G401 (cell line): ENCODE data around the gene SCGB2A2. TPM values are rescaled to one million over a fixed set of nuclear protein-coding genes. Genes with fewer than 3 reads are reported as not detected.

Experiments used
- DNase-seq: peaks from one replicate; pipeline ENCODE4 v3.0.0-alpha.2; 2015; ENCODE audit warnings: low spot score
- in situ Hi-C: cut with HindIII; loops from 2 replicates; pipeline ENCODE4 v1.10.0; 2016; ENCODE audit warnings: low sequenced_read_pairs, mixed read lengths
- total RNA-seq: library from RNA; depleted of rRNA; stranded (reverse); fragments of >200 nt; shearing (Covaris generic); gene quantifications from 2 replicates; pipeline ENCODE4 v1.2.3, GENCODE V29; 2014; rRNA removed

The SCGB2A2 gene
- not detected in 2 replicates for total RNA-seq

- DNase-seq, result no peak
- in situ Hi-C loops, result no loop called here
These were observed at the start of gene SCGB2A2 for GRCh38 chr11:62269654-62270278. Gene SCGB2A2, plus strand, starts transcription at chr11:62270158. Its CDS starts 59 bp downstream, at chr11:62270217.

- no peak for DNase-seq
- in situ Hi-C loops, result loop anchor here (25.0 kb wide), 1 partner anchor 291 kb away; no protein-coding TSS in a partner anchor
These were observed 48.5 kb upstream of the SCGB2A2 start for GRCh38 chr11:62221498-62221897.

GRCh38 chr11:62223095-62223494 lies 46.9 kb upstream of the SCGB2A2 start:
- in situ Hi-C loops, result loop anchor here (25.0 kb wide), 1 partner anchor 289 kb away; no protein-coding TSS in a partner anchor
- DNase-seq, result no peak

GRCh38 chr11:62233730-62234129 lies 36.2 kb upstream of the SCGB2A2 start:
- in situ Hi-C loops, result no loop called here
- DNase-seq, result no peak

- in situ Hi-C loops, result no loop called here
These were observed 33.8 kb upstream of the SCGB2A2 start for GRCh38 chr11:62236187-62236586.

GRCh38 chr11:62237499-62237898 lies 32.5 kb upstream of the SCGB2A2 start:
- DNase-seq, result no peak
- in situ Hi-C loops, result no loop called here

More at GRCh38 chr11:62236187-62236586, 33.8 kb upstream of the SCGB2A2 start:
- DNase-seq, result no peak

- in situ Hi-C loops, result no loop called here
- no peak for DNase-seq
These were observed 31.8 kb upstream of the SCGB2A2 start for GRCh38 chr11:62238151-62238550.

- in situ Hi-C loops, result no loop called here
- no peak for DNase-seq
These were observed 28.9 kb upstream of the SCGB2A2 start for GRCh38 chr11:62241095-62241494.

GRCh38 chr11:62242021-62242420 lies 27.9 kb upstream of the SCGB2A2 start, which contains the start of gene SCGB1D2:
Gene SCGB1D2, plus strand, starts transcription at chr11:62242239. Its CDS starts 69 bp downstream, at chr11:62242308.
- DNase-seq, result peak; percentile 94
- in situ Hi-C loops, result no loop called here

- in situ Hi-C loops, result no loop called here
- DNase-seq, result no peak
These were observed 24.6 kb upstream of the SCGB2A2 start for GRCh38 chr11:62245271-62245753.

- in situ Hi-C loops, result no loop called here
- DNase-seq, result no peak
These were observed 18.3 kb upstream of the SCGB2A2 start for GRCh38 chr11:62251698-62252097.

- in situ Hi-C loops, result no loop called here
These were observed 15.9 kb upstream of the SCGB2A2 start for GRCh38 chr11:62253999-62254542.

GRCh38 chr11:62256281-62256680 lies 13.7 kb upstream of the SCGB2A2 start:
- in situ Hi-C loops, result no loop called here
- DNase-seq, result no peak

More at GRCh38 chr11:62253999-62254542, 15.9 kb upstream of the SCGB2A2 start:
- DNase-seq, result no peak

- in situ Hi-C loops, result no loop called here
- DNase-seq, result no peak
These were observed 9.6 kb upstream of the SCGB2A2 start for GRCh38 chr11:62260261-62260953.

- DNase-seq, result no peak
- in situ Hi-C loops, result no loop called here
These were observed 6.0 kb upstream of the SCGB2A2 start for GRCh38 chr11:62264004-62264403.

- no peak for DNase-seq
- in situ Hi-C loops, result no loop called here
These were observed 3.4 kb upstream of the SCGB2A2 start for GRCh38 chr11:62266558-62266957.

GRCh38 chr11:62267050-62267449 lies 2.9 kb upstream of the SCGB2A2 start:
- in situ Hi-C loops, result no loop called here
- DNase-seq, result no peak

- no peak for DNase-seq
- in situ Hi-C loops, result no loop called here
These were observed 2.4 kb upstream of the SCGB2A2 start for GRCh38 chr11:62267576-62267975.

GRCh38 chr11:62273284-62273683 lies 3.3 kb downstream of the SCGB2A2 start:
- in situ Hi-C loops, result no loop called here
- DNase-seq, result no peak

- in situ Hi-C loops, result no loop called here
- no peak for DNase-seq
These were observed 3.9 kb downstream of the SCGB2A2 start for GRCh38 chr11:62273789-62274275.
